ENCODE data around the gene SELPLG.
A peak's percentile ranks its signal among the peaks of the same experiment; 100 is the strongest.

Gene SELPLG

GRCh38 chr12:108616941-108617858 is 16.5 kb downstream of the SELPLG start:
- DNase-seq, result peak; percentile 63

- DNase-seq, result no peak
These were observed 17.3 kb downstream of the SELPLG start for GRCh38 chr12:108616359-108616758.

- DNase-seq, result no peak
These were observed 17.8 kb downstream of the SELPLG start for GRCh38 chr12:108615918-108616317.

- no peak for DNase-seq
These were observed 19.1 kb downstream of the SELPLG start for GRCh38 chr12:108614639-108615038.

GRCh38 chr12:108614041-108614440 is 19.7 kb downstream of the SELPLG start:
- no peak for DNase-seq

GRCh38 chr12:108613548-108613947 is 20.1 kb downstream of the SELPLG start:
- DNase-seq, result no peak

GRCh38 chr12:108612788-108613282 is 20.9 kb downstream of the SELPLG start:
- DNase-seq, result no peak

- DNase-seq, result peak; percentile 30
These were observed 21.7 kb downstream of the SELPLG start for GRCh38 chr12:108611884-108612415.

- DNase-seq, result no peak
These were observed 22.7 kb downstream of the SELPLG start for GRCh38 chr12:108610856-108611605.

GRCh38 chr12:108610336-108610815 is 23.3 kb downstream of the SELPLG start:
- DNase-seq, result no peak

GRCh38 chr12:108609537-108610335 is 24.0 kb downstream of the SELPLG start:
- no peak for DNase-seq

- no peak for DNase-seq
These were observed 25.1 kb downstream of the SELPLG start for GRCh38 chr12:108608616-108609015.

GRCh38 chr12:108607981-108608600 is 25.6 kb downstream of the SELPLG start:
- no peak for DNase-seq

GRCh38 chr12:108606492-108606891 is 27.2 kb downstream of the SELPLG start:
- DNase-seq, result no peak

- no peak for DNase-seq
These were observed 27.8 kb downstream of the SELPLG start for GRCh38 chr12:108605690-108606406.

GRCh38 chr12:108605000-108605689 is 28.5 kb downstream of the SELPLG start:
- no peak for DNase-seq

GRCh38 chr12:108604208-108604941 is 29.3 kb downstream of the SELPLG start:
- no peak for DNase-seq

- no peak for DNase-seq
These were observed 30.0 kb downstream of the SELPLG start for GRCh38 chr12:108603743-108604142.

GRCh38 chr12:108602976-108603704 is 30.6 kb downstream of the SELPLG start:
- DNase-seq, result no peak
